B cell (primary cell): ENCODE measurements around the gene CCDC170. TPM values are rescaled to one million over a fixed set of nuclear protein-coding genes. Genes with fewer than 3 reads are reported as not detected.
"Not testable (repeated sequence)": the region's sequence is repeated elsewhere in the genome, so short reads cannot be mapped to it uniquely, and the experiment has no call there.

Experiments used
- ATAC-seq: fragments of 200-7000 bp; cut with Tn5 transposase; one replicate; pipeline ENCODE4 v1.10.0; 2021; ENCODE audit warnings: low read depth, mild to moderate bottlenecking, moderate number of reproducible peaks, moderate library complexity
- CTCF ChIA-PET: fragments of 350-600 bp; sonication (Branson Sonifier 250); formaldehyde crosslinking; loops from one replicate; lab custom pipeline; 2021; ENCODE audit warnings: antibody characterized with exemption, inconsistent platforms; lab: Charles Lee
- POLR2A ChIA-PET: fragments of 350-600 bp; sonication (Branson Sonifier 250); formaldehyde crosslinking; loops from one replicate; lab custom pipeline; 2021; ENCODE audit warnings: antibody characterized with exemption; lab: Charles Lee
- DNase-seq: peaks from one replicate; pipeline ENCODE4 v3.0.0; 2013
- H2AFZ ChIP-seq: 2 replicates; pipeline ENCODE4 v1.6.1; 2012; ENCODE audit warnings: mild to moderate bottlenecking, low read depth, low read length; ENCODE audit not compliant: insufficient read depth, poor library complexity, severe bottlenecking
- H3K27ac ChIP-seq, 2 donors: 1 replicate in 1 of 2; 2 replicates in 1 of 2; pipeline ENCODE4 v1.5.1; 2012 to 2013; ENCODE audit warnings: low read length in 2 of 2, mild to moderate bottlenecking in 2 of 2, moderate library complexity in 1 of 2
- H3K27me3 ChIP-seq, 4 experiments: fragments of 200-600 bp in 1 of 4; sonication (generic) in 1 of 4; replicated peaks in 1 of 4; 1 replicate in 2 of 4; 2 replicates in 2 of 4; pipeline versions ENCODE4 v1.6.1 to v1.7.0; 2013 to 2016; ENCODE audit warnings: low read length in 3 of 4, mild to moderate bottlenecking in 2 of 4, mixed read lengths in 1 of 4, moderate library complexity in 1 of 4; ENCODE audit not compliant: insufficient read depth in 4 of 4, control insufficient read depth in 3 of 4; ENCODE audit errors: control extremely low read depth in 1 of 4
- H3K36me3 ChIP-seq, 2 experiments: replicated peaks in 1 of 2; 1 replicate in 1 of 2; 2 replicates in 1 of 2; pipeline versions ENCODE4 v1.6.1 to v1.7.1; 2013; ENCODE audit warnings: low read length in 1 of 2; ENCODE audit not compliant: insufficient read depth in 2 of 2, control insufficient read depth in 1 of 2; ENCODE audit errors: control extremely low read depth in 1 of 2, extremely low read depth in 1 of 2
- H3K4me1 ChIP-seq, 2 donors: fragments of 200-600 bp in 1 of 2; sonication (generic) in 1 of 2; 1 replicate in 1 of 2; 2 replicates in 1 of 2; pipeline versions ENCODE4 v1.5.1 to v1.6.1; 2013 to 2017; ENCODE audit warnings: low read length in 2 of 2; ENCODE audit not compliant: control insufficient read depth in 2 of 2, insufficient read depth in 2 of 2
- H3K4me2 ChIP-seq: replicated peaks from 2 replicates; pipeline ENCODE3; 2012; ENCODE audit warnings: mild to moderate bottlenecking, low read depth, low read length; ENCODE audit not compliant: poor library complexity, severe bottlenecking
- H3K4me3 ChIP-seq, 5 experiments: fragments of 200-600 bp in 1 of 5; sonication (generic) in 1 of 5; 1 replicate in 3 of 5; 2 replicates in 2 of 5; pipeline versions ENCODE4 v1.5.1 to v1.7.0; 2011 to 2016; ENCODE audit warnings: low read length in 4 of 5, mild to moderate bottlenecking in 4 of 5, low read depth in 2 of 5, control low read depth in 1 of 5, moderate library complexity in 1 of 5; ENCODE audit not compliant: insufficient read depth in 1 of 5; ENCODE audit errors: control extremely low read depth in 1 of 5, extremely low read depth in 1 of 5
- H3K79me2 ChIP-seq: fragments of 200-600 bp; sonication (generic); one replicate; pipeline ENCODE4 v1.6.0; 2016; ENCODE audit warnings: low read length; ENCODE audit not compliant: control insufficient read depth, insufficient read depth
- H3K9ac ChIP-seq: fragments of 200-600 bp; sonication (generic); 2 replicates; pipeline ENCODE4 v1.6.1; 2017; ENCODE audit warnings: mild to moderate bottlenecking, low read length, moderate library complexity
- H3K9me3 ChIP-seq, 3 donors: one replicate each; pipeline versions ENCODE4 v1.6.1 to v1.7.1; 2013; ENCODE audit warnings: low read length in 2 of 3; ENCODE audit not compliant: control insufficient read depth in 2 of 3, insufficient read depth in 1 of 3; ENCODE audit errors: control extremely low read depth in 1 of 3
- H4K20me1 ChIP-seq: 2 replicates; pipeline ENCODE4 v1.6.0; 2012; ENCODE audit warnings: mild to moderate bottlenecking, low read length; ENCODE audit not compliant: insufficient read depth, control insufficient read depth, poor library complexity, severe bottlenecking
- H3K27ac Mint-ChIP-seq: one replicate; pipeline ENCODE4 v1.8.0; 2021; ENCODE audit warnings: mixed read lengths
- H3K27me3 Mint-ChIP-seq: one replicate; pipeline ENCODE4 v1.8.0; 2021; ENCODE audit warnings: mixed read lengths
- H3K4me1 Mint-ChIP-seq: one replicate; pipeline ENCODE4 v1.8.0; 2021; ENCODE audit warnings: mixed read lengths
- H3K4me3 Mint-ChIP-seq: one replicate; pipeline ENCODE4 v1.8.0; 2021; ENCODE audit warnings: mixed read lengths
- H3K9me3 Mint-ChIP-seq: one replicate; pipeline ENCODE4 v1.8.0; 2022; ENCODE audit warnings: mixed read lengths; ENCODE audit not compliant: insufficient read depth
- EZH2 ChIP-seq: IDR thresholded peaks from 2 replicates; pipeline ENCODE4 v1.6.1; 2012; ENCODE audit warnings: borderline replicate concordance, low read depth, mild to moderate bottlenecking, moderate library complexity, low read length; ENCODE audit not compliant: insufficient read depth, poor library complexity, severe bottlenecking
- whole genome bisulfite sequencing: methylation state at CpG from one replicate; pipeline ENCODE4 v1.1.5; 2013; ENCODE audit warnings: missing lambda C conversion rate; ENCODE audit not compliant: insufficient coverage; 5-methylcytosine and 5-hydroxymethylcytosine counted together
- intact Hi-C: fragments of 100-400 bp; cut with micrococcal nuclease; formaldehyde crosslinking; loops from one replicate; pipeline ENCODE4 v1.10.0; 2022
- polyA plus RNA-seq: library from polyadenylated mRNA; depleted of rRNA; stranded (reverse); fragments of >200 nt; gene quantifications from 2 replicates; pipeline ENCODE4 v1.2.3, GENCODE V29; 2012
- total RNA-seq, 2 donors: library from RNA; stranded (reverse); fragments of 120-200 nt in 1 of 2; gene quantifications; 1 replicate in 1 of 2; 2 replicates in 1 of 2; pipeline versions ENCODE4 v1.2.3 to v1.2.4, GENCODE V29; 2013 to 2022
- TF ChIP-seq, protein P1 (sequence below): fragments of 200-600 bp; IDR thresholded peaks from one replicate; pipeline ENCODE4 v1.8.0; 2022; ENCODE audit warnings: antibody characterized with exemption, mild to moderate bottlenecking

Gene CCDC170
- total and polyA plus RNA-seq, 2 donors (not counting 1 experiment from before 2014, with no cell fraction given) = 0.01 TPM; not detected in 1

- no peaks in the 10 kb centered on the region for H3K4me1 Mint-ChIP-seq
- Histone ChIP-seq H2AFZ (no peak overlapping the region), H3K4me3 (no peak overlapping the region), H3K27me3 (no peaks in the 10 kb centered on the region), H4K20me1 (no peaks in the 10 kb centered on the region), H3K9ac (no peak overlapping the region), H3K4me2 (no peak overlapping the region), H3K4me1 (no peaks in the 10 kb centered on the region), H3K79me2 (no peaks in the 10 kb centered on the region), H3K36me3 (no peaks in the 10 kb centered on the region), H3K9me3 (peaks cover 0 to 15% (median 6%) of the 10 kb centered on the region in 3 donors), H3K27ac (no peak overlapping the region)
- ATAC-seq (no peak), DNase-seq (no peak)
- 77% methylated on average over 6 of the region's 9 CpGs for WGBS
- no peak for TF ChIP-seq EZH2
- TF ChIP-seq, protein P1, sequence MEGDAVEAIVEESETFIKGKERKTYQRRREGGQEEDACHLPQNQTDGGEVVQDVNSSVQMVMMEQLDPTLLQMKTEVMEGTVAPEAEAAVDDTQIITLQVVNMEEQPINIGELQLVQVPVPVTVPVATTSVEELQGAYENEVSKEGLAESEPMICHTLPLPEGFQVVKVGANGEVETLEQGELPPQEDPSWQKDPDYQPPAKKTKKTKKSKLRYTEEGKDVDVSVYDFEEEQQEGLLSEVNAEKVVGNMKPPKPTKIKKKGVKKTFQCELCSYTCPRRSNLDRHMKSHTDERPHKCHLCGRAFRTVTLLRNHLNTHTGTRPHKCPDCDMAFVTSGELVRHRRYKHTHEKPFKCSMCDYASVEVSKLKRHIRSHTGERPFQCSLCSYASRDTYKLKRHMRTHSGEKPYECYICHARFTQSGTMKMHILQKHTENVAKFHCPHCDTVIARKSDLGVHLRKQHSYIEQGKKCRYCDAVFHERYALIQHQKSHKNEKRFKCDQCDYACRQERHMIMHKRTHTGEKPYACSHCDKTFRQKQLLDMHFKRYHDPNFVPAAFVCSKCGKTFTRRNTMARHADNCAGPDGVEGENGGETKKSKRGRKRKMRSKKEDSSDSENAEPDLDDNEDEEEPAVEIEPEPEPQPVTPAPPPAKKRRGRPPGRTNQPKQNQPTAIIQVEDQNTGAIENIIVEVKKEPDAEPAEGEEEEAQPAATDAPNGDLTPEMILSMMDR = no peak
- CTCF ChIA-PET = no interaction called here
- H3K9me3 Mint-ChIP-seq = no peaks in the 10 kb centered on the region
- H3K27me3 Mint-ChIP-seq = peaks cover 3% of the 10 kb centered on the region
- H3K27ac Mint-ChIP-seq = no peak overlapping the region
- intact Hi-C loops = no loop called here
- no peak overlapping the region for H3K4me3 Mint-ChIP-seq
- POLR2A ChIA-PET = no interaction called here
Observed at GRCh38 chr6:151514000-151514730, 20.3 kb downstream of the CCDC170 start.

- peaks cover 0 to 24% (median 8%) of the 10 kb centered on the region in 3 donors for H3K9me3 ChIP-seq
- H3K36me3 ChIP-seq, H3K27ac Mint-ChIP-seq, H3K27me3 Mint-ChIP-seq, H3K27ac ChIP-seq, CTCF ChIA-PET, H3K79me2 ChIP-seq, H3K27me3 ChIP-seq, H3K9me3 Mint-ChIP-seq, H3K4me1 Mint-ChIP-seq, intact Hi-C loops, DNase-seq, ATAC-seq, H2AFZ ChIP-seq, H3K4me2 ChIP-seq, H3K9ac ChIP-seq, H3K4me3 ChIP-seq, POLR2A ChIA-PET, H3K4me1 ChIP-seq, H3K4me3 Mint-ChIP-seq, H4K20me1 ChIP-seq: not testable (repeated sequence)
- WGBS = no CpG with 5 or more reads among the region's 5 CpGs
Observed at GRCh38 chr6:151518992-151519391, 25.2 kb downstream of the CCDC170 start.
